Kidney (tissue), 14 donors: ENCODE measurements around the gene EBF4. TPM values are rescaled to one million over a fixed set of nuclear protein-coding genes. Genes with fewer than 3 reads are reported as not detected.
A peak's percentile ranks its signal among the peaks of the same experiment; 100 is the strongest.

Experiments used
- DNase-seq, 5 donors: peaks; one replicate each; pipeline ENCODE4 v3.0.0-alpha.2; 2013 to 2020
- FAIRE-seq: peaks from 2 replicates; lab custom pipeline; 2012; peaks lifted over from hg19 to GRCh38; lab: Jason Lieb, UNC
- H3K27ac ChIP-seq, 2 donors: one replicate each; pipeline ENCODE4 v1.7.0; 2013; ENCODE audit warnings: low read depth in 2 of 2, low read length in 2 of 2, inconsistent platforms in 1 of 2
- H3K27me3 ChIP-seq: one replicate; pipeline ENCODE4 v1.7.1; 2013; ENCODE audit warnings: low read length, inconsistent platforms; ENCODE audit not compliant: control insufficient read depth, insufficient read depth
- H3K36me3 ChIP-seq, 3 donors: one replicate each; pipeline versions ENCODE4 v1.7.0 to v1.7.1; 2013; ENCODE audit warnings: low read length in 3 of 3, control low read depth in 1 of 3, inconsistent platforms in 1 of 3; ENCODE audit not compliant: insufficient read depth in 3 of 3, control insufficient read depth in 2 of 3
- H3K4me1 ChIP-seq, 3 donors: one replicate each; pipeline versions ENCODE4 v1.7.0 to v1.7.1; 2013; ENCODE audit warnings: low read length in 3 of 3, inconsistent platforms in 1 of 3, low read depth in 1 of 3; ENCODE audit not compliant: control insufficient read depth in 2 of 3, insufficient read depth in 2 of 3
- H3K4me3 ChIP-seq, 3 donors: one replicate each; pipeline versions ENCODE4 v1.7.0 to v1.8.1; 2013; ENCODE audit warnings: low read length in 3 of 3, control low read depth in 1 of 3, inconsistent platforms in 1 of 3
- H3K9ac ChIP-seq, 3 donors: one replicate each; pipeline versions ENCODE4 v1.7.0 to v1.7.1; 2013; ENCODE audit warnings: low read length in 3 of 3, control low read depth in 1 of 3, inconsistent platforms in 1 of 3
- H3K9me3 ChIP-seq, 3 donors: one replicate each; pipeline versions ENCODE4 v1.7.0 to v1.7.1; 2013; ENCODE audit warnings: low read length in 3 of 3, control low read depth in 1 of 3, inconsistent platforms in 1 of 3; ENCODE audit not compliant: control insufficient read depth in 2 of 3, insufficient read depth in 1 of 3
- CTCF ChIP-seq: IDR thresholded peaks from 3 replicates; pipeline ENCODE4 v1.5.1; 2012; ENCODE audit warnings: mild to moderate bottlenecking, moderate library complexity, borderline replicate concordance; ENCODE audit not compliant: insufficient read depth; ENCODE audit errors: extremely low read depth
- intact Hi-C: fragments of 100-400 bp; cut with DNase I; formaldehyde crosslinking; loops from one replicate; pipeline ENCODE4 v1.11.1; 2022
- polyA plus RNA-seq: library from polyadenylated mRNA; stranded (reverse); fragments of 350-450 nt; fragmentation: Illumina TruSeq; extraction: RNeasy Lipid Tissue Mini Kit (QIAGEN cat#74804); gene quantifications from one replicate; pipeline ENCODE4 v1.2.3, GENCODE V29; 2014; ENCODE audit warnings: low read depth, low replicate concordance; ENCODE audit not compliant: insufficient read depth
- total RNA-seq: library from RNA; stranded (reverse); fragmentation: NEBNext Ultra II Directional; extraction: Animal tissue kit (Norgen Biotek cat#: 25700); gene quantifications from one replicate; pipeline ENCODE4 v1.2.1, GENCODE V29; 2021
- donor health status: control.
- donor health status: control.
- donor health status: control.
- donor health status: control.
- donor health status: control.
- donor health status: DM: yes; HTN: yes; CAD: no.
- donor health status: Normal renal cell carcinoma (clear cell type).

EBF4 gene
- total and polyA plus RNA-seq, 2 donors from 2014 or later = 8.8 to 10.2 TPM

GRCh38 chr20:2691127-2691526, 1.5 kb upstream of the EBF4 start:
- Histone ChIP-seq H3K27ac (no peak overlapping the region), H3K9ac (no peak overlapping the region), H3K36me3 (no peaks in the 10 kb centered on the region), H3K4me1 (peaks cover 0 to 4% (median 0%) of the 10 kb centered on the region in 3 donors), H3K27me3 (peaks cover 8% of the 10 kb centered on the region), H3K9me3 (no peaks in the 10 kb centered on the region), H3K4me3 (no peak overlapping the region)
- FAIRE-seq (no peak), DNase-seq (peak in 1 of 5 donors; percentile 21)
- intact Hi-C loops = no loop called here
- no peak for TF ChIP-seq CTCF

- H3K27me3 ChIP-seq = peaks cover 8% of the 10 kb centered on the region
- H3K36me3 ChIP-seq = no peaks in the 10 kb centered on the region
- TF ChIP-seq CTCF = no peak
- DNase-seq = peak in 1 of 5 donors; percentile 50
- H3K9me3 ChIP-seq = no peaks in the 10 kb centered on the region
- H3K4me3 ChIP-seq = peak overlapping the region in 2 of 3 donors; percentile 40 to 41
- H3K4me1 ChIP-seq = peaks cover 0 to 4% (median 0%) of the 10 kb centered on the region in 3 donors
- H3K27ac ChIP-seq = peak overlapping the region in 1 of 2 donors; percentile 57
- H3K9ac ChIP-seq = peak overlapping the region in 1 of 3 donors; percentile 21
- no peak for FAIRE-seq
- intact Hi-C loops = no loop called here
Measured at GRCh38 chr20:2691663-2692035, 931 bp upstream of the EBF4 start.

GRCh38 chr20:2692886-2693285, 306 bp downstream of the EBF4 start:
- H3K9ac ChIP-seq = no peak overlapping the region
- peak in 2 of 5 donors; percentile 5 to 51 for DNase-seq
- H3K4me3 ChIP-seq = no peak overlapping the region
- intact Hi-C loops = no loop called here
- no peak overlapping the region for H3K27ac ChIP-seq
- no peak for FAIRE-seq
- peaks cover 0 to 4% (median 0%) of the 10 kb centered on the region in 3 donors for H3K4me1 ChIP-seq
- peaks cover 8% of the 10 kb centered on the region for H3K27me3 ChIP-seq
- no peaks in the 10 kb centered on the region for H3K36me3 ChIP-seq
- H3K9me3 ChIP-seq = no peaks in the 10 kb centered on the region
- no peak for TF ChIP-seq CTCF
